HG03060 (cell line): ENCODE data around the gene OPALIN.

Experiments used
- ATAC-seq: cut with Tn5 transposase; IDR thresholded peaks from one replicate; pipeline ENCODE4 v1.9.1; 2021; ENCODE audit warnings: low read depth, moderate number of reproducible peaks; ENCODE audit not compliant: unreplicated experiment

Gene OPALIN, protein sequence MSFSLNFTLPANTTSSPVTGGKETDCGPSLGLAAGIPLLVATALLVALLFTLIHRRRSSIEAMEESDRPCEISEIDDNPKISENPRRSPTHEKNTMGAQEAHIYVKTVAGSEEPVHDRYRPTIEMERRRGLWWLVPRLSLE

DNA sequence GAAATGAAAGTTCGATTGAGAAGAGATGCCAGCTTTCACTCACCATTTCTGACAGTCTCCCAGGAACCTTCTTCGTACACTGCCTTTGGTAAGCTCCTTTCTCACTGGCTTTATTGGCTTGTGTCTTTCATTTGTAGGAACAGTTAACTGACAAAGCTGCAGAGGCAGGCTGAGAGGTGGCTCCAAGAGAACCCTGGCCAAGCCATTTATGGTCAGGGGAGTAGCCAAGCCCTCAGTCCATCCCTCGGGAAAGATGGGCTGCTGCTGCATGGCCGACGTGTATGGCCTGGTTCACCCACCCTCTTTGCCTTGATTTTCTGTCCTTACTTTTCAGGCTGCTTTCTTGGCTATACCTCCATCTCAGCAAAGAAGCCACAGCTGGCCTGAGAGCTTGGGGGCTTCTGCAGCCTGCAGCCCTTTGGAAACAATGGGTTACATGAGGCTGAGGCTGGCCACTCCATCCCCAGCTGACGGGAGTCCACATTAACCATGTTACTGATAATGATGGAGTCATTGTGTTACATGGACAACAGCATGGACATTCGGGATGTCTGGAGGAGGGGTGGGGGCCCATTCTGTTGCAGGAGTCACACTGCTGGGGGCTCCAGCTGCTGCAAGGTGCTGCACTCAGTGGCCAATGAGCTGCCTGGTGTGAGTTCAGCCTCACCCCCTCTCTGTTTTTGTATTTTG, at the start of gene OPALIN:
TSS of gene OPALIN (minus strand) at position 152 of the 690 bp plus-strand sequence. CDS start at position 46, 106 bp downstream.
- ATAC-seq: no peak

DNA sequence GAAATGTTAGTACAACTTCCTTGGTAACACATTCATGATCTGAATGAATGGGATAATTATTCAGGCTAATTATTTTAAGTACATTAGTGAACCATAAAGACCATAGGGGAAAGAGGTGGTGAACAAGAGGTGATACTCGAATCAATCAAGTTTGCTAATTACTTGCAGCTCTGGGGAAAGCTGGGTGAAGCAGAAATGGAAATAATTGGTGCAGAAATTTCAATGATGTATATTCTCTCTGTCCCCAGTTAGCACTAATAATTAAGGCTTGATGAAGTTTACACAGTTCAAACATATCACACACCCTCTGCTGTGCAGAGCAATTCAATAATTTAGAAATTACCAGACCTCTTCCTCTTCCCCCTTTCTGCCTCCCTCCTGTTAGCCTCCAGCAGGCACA, 49.4 kb upstream of the OPALIN start:
- ATAC-seq: no peak

DNA sequence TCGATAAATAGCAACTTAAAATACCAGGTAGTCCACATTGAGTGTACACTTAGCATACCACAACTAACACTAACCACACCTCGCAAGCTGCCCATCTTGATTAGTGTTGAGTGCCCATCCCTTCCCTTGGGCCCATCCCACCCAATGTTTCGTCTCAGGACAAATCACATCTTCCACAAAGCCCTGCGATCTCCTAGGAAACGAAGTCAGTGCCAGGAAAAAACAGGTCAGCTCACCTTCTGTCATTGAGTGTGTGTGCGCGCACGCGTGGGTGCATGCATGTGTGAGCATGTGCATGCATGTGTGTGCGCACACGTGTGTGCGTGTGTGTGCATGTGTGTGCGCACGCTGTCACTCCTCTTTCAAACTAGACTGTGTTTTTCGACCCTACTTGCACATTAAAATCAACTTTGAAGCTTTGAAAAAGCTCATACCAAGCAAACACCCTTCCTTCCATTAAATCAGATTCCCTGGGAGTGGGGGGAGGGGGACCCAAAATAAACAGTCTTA, 48.8 kb upstream of the OPALIN start:
- no peak for ATAC-seq

DNA sequence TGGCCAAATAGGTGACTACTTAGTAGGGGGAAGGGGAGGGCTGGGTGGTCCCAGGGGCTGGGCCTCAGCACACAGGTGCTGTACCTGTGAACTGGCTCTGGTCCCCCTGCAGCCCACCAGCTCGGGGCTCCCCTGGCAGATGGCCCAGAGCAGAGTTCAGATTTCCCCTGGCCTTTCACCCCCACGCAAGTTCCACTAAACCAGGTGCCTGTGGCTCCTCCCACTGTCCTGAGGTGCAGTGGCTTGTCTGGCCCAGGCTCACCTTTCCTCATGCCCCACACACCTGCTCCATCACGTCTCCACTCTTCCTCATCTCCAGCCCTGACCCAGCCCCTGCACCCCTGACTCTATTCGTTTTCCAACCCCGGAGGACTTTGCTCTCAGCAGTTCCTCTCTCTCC, 47.3 kb upstream of the OPALIN start:
- ATAC-seq: no peak

DNA sequence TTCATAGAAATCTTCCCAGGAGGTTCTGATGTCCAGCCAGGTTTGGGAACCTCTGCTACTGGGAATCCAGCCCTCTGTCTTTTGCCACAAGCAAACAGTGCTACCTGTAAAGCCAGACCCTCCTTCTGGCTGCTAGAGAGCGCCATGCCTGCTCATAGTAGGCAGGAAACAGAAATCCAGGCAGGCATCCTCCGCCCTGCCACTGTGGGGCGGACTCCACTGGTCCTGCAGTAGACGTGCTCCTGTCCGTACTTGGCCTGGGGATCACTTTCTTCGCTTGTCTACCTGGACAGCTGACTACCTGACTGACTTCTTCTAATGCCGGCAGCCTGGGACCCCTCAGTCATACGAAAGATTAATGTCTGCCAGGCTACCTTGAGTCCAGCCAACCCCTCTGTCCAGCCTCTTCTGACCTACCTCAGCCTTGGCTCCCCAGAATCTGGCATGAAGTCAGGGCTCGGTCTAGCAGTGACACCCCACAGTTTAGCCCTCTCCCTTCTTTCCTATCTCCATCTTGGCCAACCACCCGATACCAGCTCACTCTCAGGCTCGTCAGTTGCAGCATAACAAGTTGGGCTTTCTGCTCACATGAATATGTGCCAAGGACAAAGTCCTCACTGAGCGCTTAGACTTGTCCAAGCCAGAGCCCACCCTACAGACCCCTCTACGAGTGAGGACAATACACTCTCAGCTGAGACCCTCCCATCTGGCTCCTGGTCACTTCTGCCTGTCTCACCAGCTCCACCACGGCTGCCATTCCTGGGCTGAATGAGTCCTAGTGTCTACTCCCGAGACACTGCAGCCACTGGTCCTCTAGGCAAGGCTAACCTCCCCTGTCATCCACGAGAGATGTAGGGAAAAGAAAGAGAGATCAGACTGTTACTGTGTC, 43.9 kb upstream of the OPALIN start:
- ATAC-seq: no peak

DNA sequence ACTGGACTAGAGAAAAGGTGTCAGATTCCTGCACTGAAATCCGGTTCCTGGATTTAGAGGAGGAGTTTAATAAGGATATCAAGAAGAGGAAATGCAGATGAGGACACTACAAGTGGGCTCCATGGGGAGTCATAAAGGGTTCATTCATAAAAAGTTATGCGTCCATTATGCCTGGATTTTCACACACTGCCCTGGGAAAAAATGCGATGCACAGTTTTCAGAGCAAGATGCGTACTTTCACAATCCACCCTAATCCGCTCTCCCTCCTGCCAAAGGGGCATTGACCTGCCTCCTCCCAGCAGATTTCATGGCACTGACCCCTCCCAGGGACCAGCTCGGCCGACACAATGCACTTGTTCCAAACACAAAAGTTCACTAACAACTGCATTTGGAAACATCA, 42.2 kb upstream of the OPALIN start:
- no peak for ATAC-seq

DNA sequence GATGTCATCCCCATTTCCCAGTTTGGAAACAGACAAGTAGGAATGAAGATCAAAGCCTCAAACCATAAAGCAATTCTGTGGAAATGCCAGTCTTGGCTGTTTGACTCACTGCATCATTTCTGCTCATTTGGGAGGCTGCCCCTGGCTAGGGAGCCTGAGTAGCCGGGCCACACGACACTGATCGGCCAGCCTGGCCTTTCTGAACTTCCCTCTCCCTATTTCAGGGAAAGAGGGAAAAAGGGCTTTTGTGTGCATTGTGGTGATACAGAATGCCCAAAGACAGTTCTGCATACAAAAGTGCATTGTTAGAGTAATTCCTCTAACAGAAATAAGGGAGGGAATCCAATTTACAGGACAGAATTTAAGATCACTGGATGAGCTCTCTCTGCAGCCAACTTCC, 41.7 kb upstream of the OPALIN start:
- no peak for ATAC-seq

DNA sequence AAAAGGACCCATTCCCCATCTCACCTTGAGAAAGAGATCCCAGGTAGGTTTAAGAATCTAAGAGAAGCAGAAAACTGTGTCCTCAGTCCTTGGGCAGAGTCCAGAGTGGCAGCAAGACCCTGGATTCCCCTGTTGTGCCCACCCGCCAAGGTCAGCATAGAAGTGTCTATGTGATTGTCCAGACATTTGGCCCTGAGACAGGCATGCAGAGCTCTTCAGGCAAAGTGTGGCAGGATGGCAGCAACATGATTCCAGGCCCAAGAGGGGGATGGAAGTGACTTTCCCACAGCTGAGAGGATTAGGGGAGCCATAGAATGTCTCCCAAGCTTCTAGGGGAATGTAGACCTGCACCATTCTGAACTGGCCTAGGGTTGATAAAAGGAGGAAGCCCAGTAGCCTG, 39.1 kb upstream of the OPALIN start:
- ATAC-seq: no peak

DNA sequence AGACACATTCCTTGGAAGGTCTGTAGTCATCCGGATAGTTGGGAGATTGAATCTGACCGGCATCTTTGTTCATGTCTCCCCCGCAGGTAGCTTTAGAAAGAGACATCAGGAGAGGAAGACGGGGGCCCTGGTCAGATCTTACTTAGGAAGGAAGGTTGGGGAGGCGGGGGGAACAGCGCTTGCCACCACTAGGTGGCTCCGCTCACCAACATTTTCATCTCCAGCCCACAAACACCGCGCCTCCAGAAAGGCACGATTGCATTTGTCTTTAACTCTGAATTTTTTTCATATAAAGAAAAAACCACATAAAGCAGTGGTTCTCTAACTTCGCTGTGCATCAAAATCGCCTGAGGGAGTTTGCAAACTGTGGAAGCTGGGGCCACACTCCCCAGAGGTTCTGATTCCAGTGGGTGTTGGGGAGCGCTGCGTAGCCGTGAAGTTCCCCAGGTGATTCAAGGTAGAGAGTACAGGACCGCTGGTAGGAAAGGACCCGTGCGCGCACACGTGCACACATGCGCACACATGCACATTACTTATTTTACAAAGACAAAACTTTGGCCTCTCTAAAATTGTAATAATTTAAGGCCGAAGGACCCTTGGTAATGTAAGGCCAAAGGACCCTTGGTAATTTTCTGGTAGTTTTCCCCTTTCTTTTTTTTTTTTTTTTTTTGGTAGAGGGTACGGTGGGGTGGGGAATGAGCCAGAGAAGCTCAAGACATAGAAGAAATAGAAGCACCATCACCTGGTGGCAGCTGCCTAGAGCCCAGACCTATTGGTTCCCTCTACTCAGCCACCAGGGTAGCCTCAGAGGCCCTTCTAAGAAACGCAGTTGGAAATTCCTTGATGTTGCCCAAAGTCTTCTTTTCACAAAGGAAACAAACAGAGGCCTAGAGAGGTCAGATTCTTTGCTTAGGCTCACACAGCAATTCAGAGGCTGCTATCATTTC, 37.4 kb upstream of the OPALIN start:
- ATAC-seq: no peak

DNA sequence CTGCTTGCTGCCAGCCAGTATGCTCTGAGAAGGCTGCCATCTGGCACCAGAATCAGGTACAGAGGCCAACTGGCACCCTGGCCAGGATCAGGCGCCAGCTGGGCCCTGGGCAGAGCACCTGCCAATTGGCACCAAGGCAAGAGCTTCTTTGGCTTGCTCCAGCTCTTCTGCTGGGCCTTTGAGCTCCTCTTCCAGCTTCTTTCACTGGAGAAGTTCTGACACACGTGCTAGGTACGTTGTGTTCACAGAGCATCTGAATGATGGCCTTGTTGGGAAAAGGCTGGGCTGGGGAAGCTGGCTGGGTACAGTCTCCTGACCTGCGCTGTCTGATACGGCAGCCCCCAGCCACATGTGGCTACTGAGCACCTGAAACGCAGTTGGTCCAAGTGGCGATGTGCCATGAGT, 31.7 kb upstream of the OPALIN start:
- ATAC-seq: no peak

DNA sequence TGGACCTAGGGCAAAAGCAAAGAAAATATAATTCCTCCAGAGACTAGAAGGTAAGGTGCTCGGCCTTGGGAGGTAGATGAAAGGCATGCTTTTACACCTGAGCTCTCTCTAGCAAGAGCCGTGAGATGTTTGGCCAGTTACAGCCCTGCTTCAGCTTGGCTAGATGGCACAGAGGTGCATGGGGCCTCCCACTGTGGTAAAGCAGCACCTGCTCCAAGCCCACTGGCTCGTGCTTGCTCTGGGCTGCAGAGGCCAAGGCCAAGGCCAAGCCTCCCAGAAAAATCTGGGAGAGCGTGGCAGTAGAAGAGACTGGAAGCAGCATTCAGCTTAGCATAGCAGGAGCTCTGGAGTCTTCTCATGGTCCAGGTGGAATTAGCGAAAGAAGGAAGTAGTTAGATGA, 31.0 kb upstream of the OPALIN start:
- no peak for ATAC-seq

DNA sequence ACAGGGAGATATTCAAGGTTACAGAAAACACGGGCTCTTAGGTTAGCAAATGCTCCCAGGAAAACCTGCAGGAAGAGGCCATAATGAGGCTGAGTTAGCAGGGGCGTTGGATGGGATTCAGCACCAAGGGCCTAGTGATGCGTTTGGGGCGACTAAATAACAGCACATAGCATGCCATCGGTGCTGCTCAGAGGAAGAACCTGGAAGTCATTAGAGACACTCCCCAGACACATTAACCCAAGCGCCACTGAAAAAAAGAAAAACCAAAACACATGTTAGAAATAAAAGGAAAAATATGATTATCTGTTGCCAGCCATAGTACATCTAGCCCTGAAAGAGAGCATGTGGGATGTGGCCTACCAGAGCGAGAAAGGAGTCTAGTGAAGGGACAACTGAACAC, 28.8 kb upstream of the OPALIN start:
- no peak for ATAC-seq

DNA sequence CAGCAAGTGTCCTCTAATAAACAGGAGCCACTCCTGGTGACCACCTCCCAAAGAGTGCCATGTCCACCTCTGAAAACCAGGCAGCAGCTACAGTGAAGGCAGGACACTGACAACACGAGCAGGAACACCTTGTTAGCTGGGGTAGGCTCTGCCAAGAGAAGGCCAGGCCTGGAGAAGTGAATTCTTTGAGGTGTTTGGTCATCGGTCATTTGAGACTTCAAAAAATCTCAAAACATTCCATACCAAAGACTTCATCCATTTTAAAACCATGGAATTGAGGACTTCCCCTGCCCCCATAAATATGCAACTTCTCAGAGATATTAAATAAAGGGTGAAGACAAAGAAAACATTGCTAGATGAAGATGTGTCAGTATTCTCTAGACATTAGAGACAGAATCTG, 28.4 kb upstream of the OPALIN start:
- no peak for ATAC-seq

DNA sequence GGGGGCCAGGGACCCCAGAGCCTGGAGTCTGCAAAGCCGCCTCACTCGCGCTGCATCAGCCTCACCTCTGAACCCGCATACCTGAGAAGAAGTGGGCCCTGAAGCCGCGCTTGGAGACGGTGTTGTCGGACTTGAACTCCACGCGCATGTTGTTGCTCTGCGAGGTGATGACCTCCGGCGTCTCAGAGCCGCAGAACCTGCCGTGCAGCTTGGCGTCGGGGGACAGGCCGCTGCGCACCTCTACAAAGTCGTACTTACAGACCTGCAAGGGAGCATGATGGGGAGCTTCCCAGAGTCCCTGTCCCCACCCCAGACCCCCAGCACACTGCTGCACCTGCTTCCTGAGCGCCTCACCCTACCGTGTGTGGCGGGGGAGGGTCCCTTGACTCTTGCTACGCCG, 25.7 kb upstream of the OPALIN start:
- ATAC-seq: no peak

DNA sequence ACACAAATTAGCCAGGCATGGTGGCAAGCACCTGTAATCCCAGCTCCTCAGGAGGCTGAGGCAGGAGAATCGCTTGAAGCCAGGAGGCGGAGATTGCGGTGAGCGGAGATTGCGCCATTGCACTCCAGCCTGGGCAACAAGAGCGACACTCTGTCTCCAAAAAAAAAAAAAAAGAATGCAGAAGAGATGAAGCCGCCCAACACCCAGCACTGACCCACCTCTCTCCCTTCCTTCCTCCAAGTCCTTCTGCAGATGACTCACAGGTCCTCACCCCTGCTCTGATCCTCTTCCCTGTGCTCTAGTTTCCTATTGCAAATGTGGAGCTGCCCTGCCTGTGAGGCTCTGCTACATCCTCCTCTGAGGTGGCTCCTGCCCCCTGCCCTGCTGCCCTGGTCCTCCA, 22.0 kb upstream of the OPALIN start:
- no peak for ATAC-seq

DNA sequence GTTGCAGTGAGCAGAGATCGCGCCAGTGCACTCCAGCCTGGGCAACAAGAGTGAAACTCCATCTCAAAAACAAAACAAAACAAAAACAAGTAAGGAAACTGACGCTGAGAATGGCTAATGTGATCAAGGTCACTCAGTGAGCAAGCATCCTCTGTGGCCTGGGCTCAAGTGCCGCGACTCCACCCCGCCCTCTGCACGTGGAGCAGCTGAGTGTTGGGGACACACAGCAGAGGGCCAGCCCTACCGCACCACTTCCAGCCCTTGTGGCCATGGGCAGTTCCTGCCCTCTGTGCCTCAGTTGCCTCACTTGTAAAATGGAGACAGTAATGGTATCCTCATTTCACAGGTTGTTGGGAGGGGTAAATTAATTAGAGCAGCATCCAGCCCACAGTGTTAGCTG, 21.0 kb upstream of the OPALIN start:
- no peak for ATAC-seq

DNA sequence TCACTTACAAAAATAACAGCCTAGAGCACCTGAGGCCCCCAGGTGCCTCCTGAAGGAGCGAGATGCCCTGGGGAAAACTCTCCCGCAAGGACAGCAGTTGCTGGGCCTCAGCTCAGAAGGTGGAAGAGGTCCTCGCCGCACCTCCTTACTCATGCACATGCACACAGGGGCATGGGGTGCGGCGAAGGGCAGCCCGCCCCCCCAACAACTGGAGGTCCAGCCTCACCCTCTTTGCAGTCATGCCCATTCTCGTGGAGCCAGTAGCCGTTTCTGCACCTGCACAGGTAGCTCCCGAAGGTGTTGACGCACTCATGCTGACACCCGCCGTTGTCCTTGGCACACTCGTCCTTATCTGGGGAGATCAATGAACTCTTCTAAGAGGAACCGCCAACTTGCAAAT, 19.9 kb upstream of the OPALIN start:
- ATAC-seq: no peak

DNA sequence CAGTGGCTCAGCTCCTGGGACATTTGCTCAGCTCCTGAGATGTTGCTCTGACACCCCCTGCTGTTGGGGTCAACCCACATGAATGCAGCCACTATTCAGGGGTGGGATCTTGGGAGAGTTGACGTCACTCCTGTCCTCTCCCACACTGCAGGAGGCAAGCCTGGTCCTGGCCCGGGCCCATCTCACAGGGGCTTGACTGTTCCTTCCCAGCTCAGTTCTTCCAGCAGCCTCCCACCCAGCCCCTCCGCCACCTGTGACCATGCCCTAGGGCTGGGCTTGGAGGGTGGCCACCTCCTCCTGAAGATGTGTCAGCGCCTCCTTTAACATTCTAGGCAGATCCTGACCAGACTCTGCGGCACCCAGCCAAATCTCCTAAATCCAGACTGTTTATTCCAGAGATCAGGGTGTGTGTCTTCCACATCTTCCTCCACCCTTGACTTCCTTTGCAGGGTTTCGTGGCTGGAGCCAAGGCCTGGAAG, 19.1 kb upstream of the OPALIN start:
- ATAC-seq: no peak

DNA sequence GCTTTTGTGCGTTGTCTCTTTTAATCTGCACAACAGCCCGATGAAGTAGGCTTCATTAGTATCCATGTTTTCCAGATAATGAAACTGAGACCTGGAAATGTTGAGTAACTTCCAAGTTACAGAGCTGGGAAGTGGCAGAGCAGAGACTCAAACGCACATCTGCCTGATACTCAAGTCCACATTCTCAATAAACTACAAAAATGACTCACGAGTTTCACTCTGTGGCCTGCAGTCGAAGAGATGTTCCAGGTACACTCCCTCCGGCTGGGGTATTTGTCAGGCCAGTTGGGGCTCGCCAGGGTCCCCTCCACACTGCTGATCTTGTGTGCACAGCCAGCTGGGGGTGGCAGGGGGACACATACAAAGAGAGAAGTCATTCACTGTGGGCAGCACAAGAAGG, 17.7 kb upstream of the OPALIN start:
- ATAC-seq: no peak
